GM12874 (cell line): ENCODE measurements around the gene STOX2.

Source experiments
- TF ChIP-seq, protein P1 (sequence below): IDR thresholded peaks from 2 replicates; pipeline ENCODE4 v1.5.1; 2011; ENCODE audit warnings: low read depth, mild to moderate bottlenecking, control low read depth, low read length, moderate library complexity; ENCODE audit not compliant: insufficient read depth

The STOX2 gene

DNA sequence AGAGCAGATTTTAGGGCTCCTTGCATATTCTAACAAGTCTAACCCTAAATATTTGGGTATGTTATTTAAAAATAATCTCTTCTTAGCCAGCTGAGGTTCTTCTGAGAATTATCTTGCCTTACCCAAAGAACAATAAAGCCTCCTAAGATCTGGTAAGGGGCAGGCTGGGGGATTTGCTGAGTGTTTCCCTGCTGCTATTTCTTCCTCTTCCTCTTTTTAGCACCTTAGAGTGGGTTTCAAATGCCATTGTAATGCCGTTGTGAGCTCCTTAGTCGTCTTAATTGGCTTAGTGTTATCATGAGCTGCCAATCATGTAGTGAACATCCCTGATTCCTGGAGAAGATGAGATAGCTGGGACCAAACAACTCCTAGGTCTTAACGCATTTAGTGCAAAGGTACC, 15.4 kb downstream of the STOX2 start:
- TF ChIP-seq, protein P1, sequence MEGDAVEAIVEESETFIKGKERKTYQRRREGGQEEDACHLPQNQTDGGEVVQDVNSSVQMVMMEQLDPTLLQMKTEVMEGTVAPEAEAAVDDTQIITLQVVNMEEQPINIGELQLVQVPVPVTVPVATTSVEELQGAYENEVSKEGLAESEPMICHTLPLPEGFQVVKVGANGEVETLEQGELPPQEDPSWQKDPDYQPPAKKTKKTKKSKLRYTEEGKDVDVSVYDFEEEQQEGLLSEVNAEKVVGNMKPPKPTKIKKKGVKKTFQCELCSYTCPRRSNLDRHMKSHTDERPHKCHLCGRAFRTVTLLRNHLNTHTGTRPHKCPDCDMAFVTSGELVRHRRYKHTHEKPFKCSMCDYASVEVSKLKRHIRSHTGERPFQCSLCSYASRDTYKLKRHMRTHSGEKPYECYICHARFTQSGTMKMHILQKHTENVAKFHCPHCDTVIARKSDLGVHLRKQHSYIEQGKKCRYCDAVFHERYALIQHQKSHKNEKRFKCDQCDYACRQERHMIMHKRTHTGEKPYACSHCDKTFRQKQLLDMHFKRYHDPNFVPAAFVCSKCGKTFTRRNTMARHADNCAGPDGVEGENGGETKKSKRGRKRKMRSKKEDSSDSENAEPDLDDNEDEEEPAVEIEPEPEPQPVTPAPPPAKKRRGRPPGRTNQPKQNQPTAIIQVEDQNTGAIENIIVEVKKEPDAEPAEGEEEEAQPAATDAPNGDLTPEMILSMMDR, result no peak

DNA sequence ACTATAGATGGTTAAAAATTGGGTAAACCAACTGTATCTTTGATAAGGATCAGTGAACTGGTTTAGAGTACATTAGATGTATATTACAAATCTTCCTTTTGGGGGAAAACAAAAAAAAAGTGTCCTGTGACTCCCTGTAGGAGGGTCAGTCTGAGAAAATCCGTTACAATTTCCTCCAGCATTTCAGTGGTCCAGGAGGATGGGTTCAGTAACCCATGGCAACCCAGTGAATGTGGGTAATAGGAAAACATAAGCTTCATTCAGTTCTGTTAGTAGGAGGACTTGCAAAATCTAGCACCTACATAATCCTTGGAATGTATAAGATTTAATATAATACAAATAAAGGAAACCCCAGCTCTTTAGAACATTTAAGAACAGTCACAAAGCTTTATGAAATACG, 16.2 kb downstream of the STOX2 start:
- TF ChIP-seq, protein P1, result no peak

DNA sequence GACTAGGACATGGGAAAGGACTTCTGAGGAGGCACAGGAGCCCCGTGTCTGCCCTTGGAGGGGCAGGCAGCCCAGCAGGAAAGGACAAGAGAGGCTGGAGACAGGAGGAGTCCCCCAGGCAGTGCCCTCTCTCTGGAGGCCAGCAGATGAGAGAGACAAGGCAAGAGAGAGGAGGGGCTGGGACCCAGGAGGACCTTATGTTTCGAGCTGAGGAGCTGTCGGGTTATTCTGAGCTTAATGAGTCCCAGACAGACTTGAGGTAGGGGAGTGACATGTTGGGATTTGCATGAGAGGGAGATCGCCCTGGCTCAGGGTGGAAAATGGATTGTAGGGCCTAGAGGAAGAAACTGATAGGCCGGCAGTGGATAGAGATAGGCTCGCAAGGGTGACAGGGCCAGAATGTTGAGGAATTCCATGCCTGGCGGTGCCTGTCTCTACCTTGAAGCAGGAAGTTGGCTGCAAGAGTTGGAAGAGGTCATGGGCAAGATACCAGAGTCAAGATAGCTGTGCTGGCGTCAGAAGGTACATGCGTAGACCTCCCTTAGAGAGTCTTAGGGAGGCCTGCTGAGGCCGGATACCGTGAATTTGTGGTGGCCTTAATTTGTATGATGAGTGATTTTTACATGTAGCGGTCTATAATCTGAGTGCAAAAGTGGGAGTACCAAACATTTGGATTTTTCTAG, 19.4 kb downstream of the STOX2 start:
- TF ChIP-seq, protein P1, result no peak

DNA sequence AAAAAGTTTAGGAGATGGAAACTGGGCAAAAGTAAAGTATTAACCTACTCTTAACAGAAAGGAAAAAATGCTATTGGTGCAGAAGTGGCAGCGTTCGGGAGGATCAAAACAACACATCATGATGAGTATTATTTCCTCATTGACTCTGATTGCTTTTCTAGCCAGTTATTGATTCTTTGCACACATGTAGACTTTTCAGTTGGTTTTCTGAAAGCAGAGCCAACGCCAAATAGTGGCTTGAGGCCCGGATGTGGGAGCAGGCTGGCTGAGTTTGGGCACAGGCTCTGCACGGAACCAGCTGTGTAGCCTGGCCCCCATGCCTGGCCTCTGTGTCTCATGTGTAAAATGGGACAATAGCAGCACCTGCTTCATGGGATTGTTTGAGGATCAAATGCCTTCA, 21.8 kb downstream of the STOX2 start:
- TF ChIP-seq, protein P1, result no peak

DNA sequence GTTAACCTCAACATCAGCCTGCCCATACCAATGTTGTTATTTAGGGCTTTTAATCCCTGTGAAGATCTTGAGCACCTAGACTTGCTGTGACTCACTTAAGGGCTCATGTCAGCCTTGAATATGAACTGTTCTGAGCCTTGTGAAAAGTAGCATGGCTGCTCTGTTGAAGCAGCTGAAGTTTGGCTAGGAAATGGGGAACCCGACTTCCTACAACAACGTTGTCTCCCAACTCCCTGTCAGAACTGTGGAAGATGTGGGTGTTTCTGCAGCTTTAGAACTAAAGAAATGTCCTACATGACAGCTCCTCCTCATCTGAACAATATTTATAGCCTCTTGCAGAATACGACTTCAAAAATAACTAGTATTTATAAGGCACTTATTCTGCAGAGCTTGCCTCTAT, 27.5 kb downstream of the STOX2 start:
- TF ChIP-seq, protein P1, result no peak

DNA sequence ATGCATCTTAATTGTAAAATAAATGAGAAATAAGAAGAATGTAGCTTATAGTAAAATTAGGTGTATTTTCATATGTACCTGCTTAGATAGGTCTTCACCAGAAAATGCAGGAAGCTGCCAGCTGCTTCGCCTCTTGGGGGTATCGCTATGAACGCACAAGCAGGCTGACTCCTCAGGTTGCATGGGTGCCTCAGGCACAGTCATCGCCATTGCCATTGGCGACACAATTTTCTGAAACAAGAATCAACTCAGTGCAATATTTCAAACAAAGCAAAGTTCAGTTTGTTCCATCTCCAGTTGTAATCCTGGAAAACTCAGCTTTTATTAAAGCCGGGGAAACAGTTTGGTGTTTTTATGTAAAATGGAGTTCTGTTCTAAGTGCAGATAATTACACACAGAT, 29.7 kb downstream of the STOX2 start:
- TF ChIP-seq, protein P1, result no peak

DNA sequence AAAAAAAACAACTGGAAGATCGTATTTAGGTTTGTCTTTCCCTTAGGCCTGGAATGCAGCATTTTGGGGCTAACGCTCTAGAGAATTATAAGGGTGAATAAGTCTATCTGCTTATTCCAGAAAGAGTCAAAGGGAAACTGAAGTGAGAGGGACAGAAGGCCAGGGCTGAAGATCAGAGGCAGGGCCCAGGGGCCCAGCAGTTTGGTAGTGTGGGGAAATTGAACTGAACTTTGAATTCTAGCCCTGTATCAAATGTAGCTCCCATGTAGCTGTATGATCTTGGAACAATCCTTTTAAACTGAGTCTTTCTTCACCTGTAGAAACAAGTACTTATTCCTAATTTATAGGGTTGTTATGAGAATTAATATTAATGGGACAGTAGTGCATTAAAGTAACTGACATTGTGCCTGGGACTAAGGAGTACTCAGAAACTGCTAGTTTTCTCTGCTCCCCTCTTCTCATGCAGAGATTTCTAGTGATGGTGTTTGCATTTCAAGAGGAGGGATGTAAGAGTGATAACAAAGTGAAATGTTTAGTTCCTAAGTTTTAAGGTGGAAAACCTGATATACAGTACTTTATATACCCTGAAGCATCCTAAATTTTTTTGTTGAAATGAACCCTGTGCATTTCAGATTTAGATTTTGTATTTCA, 30.4 kb downstream of the STOX2 start:
- TF ChIP-seq, protein P1, result no peak
